Fibroblast of mammary gland (primary cell): ENCODE measurements around the gene ANKRD11.

ENCODE experiments used
- DNase-seq: peaks from one replicate; pipeline ENCODE4 v3.0.0-alpha.2; 2010; ENCODE audit warnings: low read depth
- H3K4me3 ChIP-seq: 2 replicates; pipeline ENCODE4 v1.5.1; 2011; ENCODE audit warnings: low read depth, mild to moderate bottlenecking, low read length, moderate library complexity; ENCODE audit not compliant: control insufficient read depth
- TF ChIP-seq, protein P1 (sequence below): conservative IDR thresholded peaks from 2 replicates; pipeline ENCODE4 v1.5.1; 2011; ENCODE audit warnings: low read depth, low read length, inconsistent platforms; ENCODE audit not compliant: control insufficient read depth, insufficient read depth

Gene ANKRD11

DNA sequence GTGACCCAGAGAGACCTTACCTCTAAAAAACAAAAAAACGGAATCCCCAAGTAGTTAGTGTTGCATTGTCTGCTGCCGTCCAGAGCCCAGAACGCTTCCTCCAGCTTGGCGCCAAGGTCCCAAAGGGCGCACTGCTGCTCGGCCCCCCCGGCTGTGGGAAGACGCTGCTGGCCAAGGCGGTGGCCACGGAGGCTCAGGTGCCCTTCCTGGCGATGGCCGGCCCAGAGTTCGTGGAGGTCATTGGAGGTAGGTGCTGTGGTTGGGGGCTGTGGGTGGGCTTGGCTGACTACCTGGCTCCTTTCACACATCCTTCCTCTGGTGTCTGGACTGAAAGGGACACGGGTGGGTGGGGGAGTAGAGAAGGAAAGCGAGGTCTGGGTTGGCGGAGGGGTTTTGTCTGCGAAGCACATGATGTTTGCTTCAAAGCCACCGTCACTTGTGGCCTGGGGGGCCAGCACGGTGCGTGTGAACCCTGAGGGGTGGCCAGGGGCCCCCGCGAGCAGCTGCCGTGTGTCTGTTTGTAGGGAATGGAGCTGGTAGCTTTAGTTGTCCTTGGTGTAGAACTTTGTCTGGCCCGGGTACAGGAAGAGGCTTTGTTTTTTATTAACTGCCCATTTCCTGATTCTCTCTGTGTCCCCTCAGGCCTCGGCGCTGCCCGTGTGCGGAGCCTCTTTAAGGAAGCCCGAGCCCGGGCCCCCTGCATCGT lies 41.6 kb upstream of the ANKRD11 start:
- TF ChIP-seq, protein P1, sequence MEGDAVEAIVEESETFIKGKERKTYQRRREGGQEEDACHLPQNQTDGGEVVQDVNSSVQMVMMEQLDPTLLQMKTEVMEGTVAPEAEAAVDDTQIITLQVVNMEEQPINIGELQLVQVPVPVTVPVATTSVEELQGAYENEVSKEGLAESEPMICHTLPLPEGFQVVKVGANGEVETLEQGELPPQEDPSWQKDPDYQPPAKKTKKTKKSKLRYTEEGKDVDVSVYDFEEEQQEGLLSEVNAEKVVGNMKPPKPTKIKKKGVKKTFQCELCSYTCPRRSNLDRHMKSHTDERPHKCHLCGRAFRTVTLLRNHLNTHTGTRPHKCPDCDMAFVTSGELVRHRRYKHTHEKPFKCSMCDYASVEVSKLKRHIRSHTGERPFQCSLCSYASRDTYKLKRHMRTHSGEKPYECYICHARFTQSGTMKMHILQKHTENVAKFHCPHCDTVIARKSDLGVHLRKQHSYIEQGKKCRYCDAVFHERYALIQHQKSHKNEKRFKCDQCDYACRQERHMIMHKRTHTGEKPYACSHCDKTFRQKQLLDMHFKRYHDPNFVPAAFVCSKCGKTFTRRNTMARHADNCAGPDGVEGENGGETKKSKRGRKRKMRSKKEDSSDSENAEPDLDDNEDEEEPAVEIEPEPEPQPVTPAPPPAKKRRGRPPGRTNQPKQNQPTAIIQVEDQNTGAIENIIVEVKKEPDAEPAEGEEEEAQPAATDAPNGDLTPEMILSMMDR, result no peak

DNA sequence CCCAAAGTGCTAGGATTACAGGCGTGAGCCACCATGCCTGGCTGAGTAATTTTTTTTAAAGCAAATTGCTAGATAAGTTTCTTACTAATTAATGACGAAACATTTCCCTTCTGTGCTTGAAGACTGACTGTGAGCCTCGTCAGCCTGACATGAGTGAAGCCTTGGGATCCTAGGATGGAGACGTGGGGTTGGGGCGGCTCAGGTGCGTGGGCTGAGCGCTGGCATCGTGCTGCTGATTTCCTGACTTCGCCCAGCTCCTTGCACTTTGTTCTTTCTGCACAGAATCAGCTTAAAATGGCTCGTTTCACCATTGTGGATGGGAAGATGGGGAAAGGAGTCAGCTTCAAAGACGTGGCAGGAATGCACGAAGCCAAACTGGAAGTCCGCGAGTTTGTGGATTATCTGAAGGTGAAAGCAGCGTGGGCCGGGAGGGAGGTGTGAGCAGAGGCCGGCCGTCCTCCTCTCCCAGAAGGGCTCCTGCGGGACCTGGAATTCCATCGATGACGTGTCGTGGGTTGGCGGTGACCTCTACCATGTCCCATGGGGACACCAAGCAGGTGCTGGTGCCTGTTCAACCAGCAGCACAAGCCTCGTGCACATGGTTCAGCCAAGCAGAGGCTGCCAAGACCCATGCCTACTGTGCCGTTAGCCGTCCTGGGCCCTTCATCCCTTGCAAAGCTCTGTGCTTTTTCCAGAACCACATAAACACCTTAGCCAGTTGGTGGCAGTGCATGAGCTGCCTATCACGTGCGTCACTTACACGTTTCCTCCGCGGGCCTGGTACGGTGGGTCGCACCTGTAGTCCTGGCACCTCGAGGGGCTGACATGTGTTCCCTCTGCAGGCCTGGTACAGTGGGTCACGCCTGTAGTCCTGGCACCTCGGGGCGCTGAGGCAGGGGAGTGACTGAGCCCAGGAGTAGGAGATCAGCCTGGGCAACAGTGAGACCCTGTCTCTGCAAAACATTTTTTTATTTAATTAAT lies 40.3 kb upstream of the ANKRD11 start:
- no peak overlapping the region for H3K4me3 ChIP-seq
- no peak for DNase-seq
- TF ChIP-seq, protein P1, result no peak

More for the DNA sequence above, 41.6 kb upstream of the ANKRD11 start:
- no peak for DNase-seq
- H3K4me3 ChIP-seq, result no peak overlapping the region

DNA sequence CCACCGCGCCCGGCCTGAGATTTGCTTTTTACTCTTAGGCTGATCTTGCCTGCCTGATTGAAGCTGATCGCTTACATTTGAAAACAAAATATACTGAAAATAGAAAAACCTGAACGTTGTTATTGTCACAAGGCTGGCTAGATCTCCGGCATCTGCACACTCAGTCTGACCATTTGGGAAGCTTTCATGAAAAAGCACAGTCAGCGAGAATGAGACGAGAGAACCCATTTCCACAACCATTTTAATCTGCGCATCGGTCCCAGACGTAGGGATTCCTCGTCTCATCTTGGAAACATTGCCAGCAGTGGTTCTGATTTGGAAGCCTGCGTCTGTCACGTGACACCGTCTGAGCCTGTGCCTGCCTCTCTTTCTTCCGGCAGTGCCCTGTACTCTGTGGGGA lies 38.7 kb upstream of the ANKRD11 start:
- no peak overlapping the region for H3K4me3 ChIP-seq
- TF ChIP-seq, protein P1, result no peak
- no peak for DNase-seq

DNA sequence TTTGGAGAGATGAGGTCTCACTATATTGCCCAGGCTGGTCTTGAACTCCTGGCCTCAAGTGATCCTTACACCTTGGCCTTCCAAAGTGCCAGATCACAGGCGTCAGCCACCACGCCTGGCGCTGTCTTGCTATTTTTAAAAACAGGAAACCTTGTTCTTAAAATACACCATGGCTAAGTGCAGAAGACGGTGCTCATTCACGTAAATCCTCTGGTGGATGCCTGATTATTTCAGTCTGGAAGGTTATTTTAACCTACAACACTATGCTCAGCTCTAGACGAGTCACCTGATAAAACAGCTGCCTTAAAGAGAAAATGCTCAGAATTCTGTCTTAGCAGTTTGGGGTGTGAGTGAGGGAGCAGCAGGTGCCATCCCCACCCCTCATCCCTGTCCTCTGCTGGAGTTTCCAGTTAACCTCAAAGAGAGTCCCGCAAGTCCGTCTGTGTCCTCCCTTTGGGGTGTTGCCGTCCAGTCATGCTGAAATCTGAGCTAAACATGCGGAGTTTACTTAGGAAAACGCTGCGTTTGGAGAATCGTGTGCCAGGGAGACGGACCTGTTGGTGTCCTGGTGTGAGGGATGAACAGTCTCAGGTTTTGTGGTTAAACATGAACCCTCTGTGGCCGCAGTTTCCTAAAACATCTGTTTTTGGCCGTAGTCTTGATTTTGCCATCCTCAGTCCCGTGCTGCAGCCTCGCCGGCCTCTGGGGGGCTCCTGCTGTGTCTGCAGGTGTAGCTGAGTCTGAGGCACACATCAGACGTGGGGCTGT lies 35.0 kb upstream of the ANKRD11 start:
- DNase-seq, result no peak
- no peak overlapping the region for H3K4me3 ChIP-seq
- TF ChIP-seq, protein P1, result no peak

DNA sequence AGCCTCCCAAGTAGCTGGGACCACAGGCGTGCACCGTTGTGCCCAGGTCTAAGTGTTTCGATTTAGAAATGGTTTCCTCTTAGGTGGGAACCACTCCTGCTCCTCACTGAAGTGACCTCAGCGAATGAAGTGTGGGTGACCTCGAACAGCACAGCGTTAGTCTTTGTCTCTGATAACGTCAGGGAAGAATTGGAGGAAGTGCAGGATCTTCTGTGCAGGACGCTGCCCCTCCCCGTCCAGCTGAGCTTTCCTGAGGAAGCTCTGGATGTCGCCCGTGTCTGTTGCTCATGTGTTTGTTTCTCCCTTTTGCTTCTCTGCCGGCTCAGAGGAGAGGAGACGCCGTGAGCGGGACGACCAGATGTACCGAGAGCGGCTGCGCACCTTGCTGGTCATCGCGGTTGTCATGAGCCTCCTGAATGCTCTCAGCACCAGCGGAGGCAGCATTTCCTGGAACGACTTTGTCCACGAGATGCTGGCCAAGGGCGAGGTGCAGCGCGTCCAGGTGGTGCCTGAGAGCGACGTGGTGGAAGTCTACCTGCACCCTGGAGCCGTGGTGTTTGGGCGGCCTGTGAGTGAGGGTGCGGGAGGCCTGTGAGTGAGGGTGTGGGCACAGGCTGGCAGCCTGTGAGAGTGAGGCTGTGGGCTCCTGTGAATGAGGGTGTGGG lies 33.5 kb upstream of the ANKRD11 start:
- DNase-seq, result no peak
- TF ChIP-seq, protein P1, result no peak
- no peak overlapping the region for H3K4me3 ChIP-seq

DNA sequence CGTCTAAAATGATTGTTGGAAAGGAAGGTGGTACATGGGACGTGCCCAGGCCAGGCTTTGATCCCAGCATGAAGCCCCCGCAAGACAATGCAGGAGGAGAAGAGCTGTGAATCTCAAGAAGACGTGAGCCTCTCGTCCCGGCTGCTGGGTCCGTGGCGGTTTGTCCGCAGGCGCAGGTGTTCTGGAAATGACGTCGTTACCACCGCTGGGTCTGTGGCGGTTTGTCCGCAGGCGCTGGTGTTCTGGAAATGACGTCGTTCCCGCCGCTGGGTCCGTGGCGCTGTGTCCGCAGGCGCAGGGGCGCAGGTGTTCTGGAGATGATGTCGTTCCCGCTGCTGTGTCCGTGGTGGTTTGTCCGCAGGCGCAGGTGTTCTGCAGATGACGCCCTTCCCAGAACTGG lies 31.9 kb upstream of the ANKRD11 start:
- no peak overlapping the region for H3K4me3 ChIP-seq
- DNase-seq, result no peak
- TF ChIP-seq, protein P1, result no peak
